ENCODE measurements around the gene CUEDC2.

Gene CUEDC2

GRCh38 chr10:102424145-102424544 lies 8.2 kb downstream of the CUEDC2 start:
- DNase-seq, result no peak

- no peak for DNase-seq
Observed at GRCh38 chr10:102423372-102423968, 8.9 kb downstream of the CUEDC2 start.

GRCh38 chr10:102422545-102423129 lies 9.7 kb downstream of the CUEDC2 start:
- no peak for DNase-seq

- no peak for DNase-seq
Observed at GRCh38 chr10:102421757-102422512, 10.4 kb downstream of the CUEDC2 start.

GRCh38 chr10:102421507-102421756 lies 10.9 kb downstream of the CUEDC2 start:
- DNase-seq, result no peak

- peak; percentile 98 for DNase-seq
Observed at GRCh38 chr10:102420714-102421506, 11.5 kb downstream of the CUEDC2 start, which contains the start of gene FBXL15. Gene FBXL15 (plus strand): TSS chr10:102420836. CDS start chr10:102421130, 294 bp downstream.

GRCh38 chr10:102420181-102420713 lies 12.1 kb downstream of the CUEDC2 start:
- no peak for DNase-seq

- DNase-seq, result peak; percentile 60 to 69
Observed at GRCh38 chr10:102419269-102420180, 12.8 kb downstream of the CUEDC2 start.

GRCh38 chr10:102418622-102419268 lies 13.6 kb downstream of the CUEDC2 start, which contains the start of gene PSD:
Gene PSD (minus strand): TSS chr10:102418785. CDS start chr10:102417038, 1,747 bp downstream.
- DNase-seq, result no peak

GRCh38 chr10:102416695-102417094 lies 15.7 kb downstream of the CUEDC2 start:
- no peak for DNase-seq

GRCh38 chr10:102416283-102416682 lies 16.1 kb downstream of the CUEDC2 start:
- no peak for DNase-seq

- DNase-seq, result no peak
Observed at GRCh38 chr10:102414749-102415148, 17.6 kb downstream of the CUEDC2 start.

- no peak for DNase-seq
Observed at GRCh38 chr10:102413806-102414561, 18.4 kb downstream of the CUEDC2 start.

- no peak for DNase-seq
Observed at GRCh38 chr10:102413053-102413705, 19.2 kb downstream of the CUEDC2 start.

- DNase-seq, result no peak
Observed at GRCh38 chr10:102412293-102412692, 20.1 kb downstream of the CUEDC2 start.

GRCh38 chr10:102411341-102412255 lies 20.8 kb downstream of the CUEDC2 start:
- DNase-seq, result no peak

- DNase-seq, result peak; percentile 60 to 67
Observed at GRCh38 chr10:102410429-102411073, 21.8 kb downstream of the CUEDC2 start.

Measured in stimulated activated CD4-positive, alpha-beta T cell treated with anti-CD3 and anti-CD28 coated beads, Interleukin-2, amount 100 ng/mL, for 48 hours (primary cell).